ENCODE results near the gene PRKCZ. TPM values are rescaled to one million over a fixed set of nuclear protein-coding genes. Genes with fewer than 3 reads are reported as not detected.

PRKCZ gene
- total and polyA plus RNA-seq, 9 of the 15 experiments (the other 6 are each of a cell fraction or from before 2014, with no cell fraction given), result 0.07 to 3.1 (median 1.3) TPM

GRCh38 chr1:2189459-2190425 is 139.5 kb downstream of the PRKCZ start (continued):
- no peak for TF ChIP-seq TAF15 (IDR thresholded peaks at IDR 0.05; ENCODE audit: low read depth, low read length)
- no peak; a peak in 1 of 4 replicates for TF ChIP-seq NONO (IDR thresholded peaks at IDR 0.05; ENCODE audit: low read depth in 2 of 2, low read length in 1 of 2)
- no peak for TF ChIP-seq ZNF311 (CRISPR knock-in tag; IDR thresholded peaks at IDR 0.05)
- TF ChIP-seq BCLAF1 (IDR thresholded peaks at IDR 0.05; ENCODE audit: borderline replicate concordance in 1 of 2, control insufficient read depth in 1 of 2, low read depth in 2 of 2, low read length in 1 of 2), result no peak
- no peak for TF ChIP-seq PURB (CRISPR knock-in tag; IDR thresholded peaks at IDR 0.05; ENCODE audit: low read depth)
- TF ChIP-seq NFATC3 (IDR thresholded peaks at IDR 0.05), result no peak
- no peak for TF ChIP-seq ZNF583 (CRISPR knock-in tag; IDR thresholded peaks at IDR 0.05)
- no peak for TF ChIP-seq ZNF384 (IDR thresholded peaks at IDR 0.05; ENCODE audit: low read depth, low read length)
- no peak for TF ChIP-seq U2AF2 (optimal IDR thresholded peaks at IDR 0.05; ENCODE audit: low read depth, low read length)
- TF ChIP-seq USF2 (CRISPR knock-in tag; IDR thresholded peaks at IDR 0.05), result 0 out of 2 replicates have a peak, but pooled peaks have one; percentile 0
- no peak for TF ChIP-seq FUS (optimal IDR thresholded peaks at IDR 0.05; ENCODE audit: low read depth, low read length)
- no peak for TF ChIP-seq DEAF1 (CRISPR knock-in tag; IDR thresholded peaks at IDR 0.05)
- no peak for TF ChIP-seq ZNF263 (CRISPR knock-in tag; IDR thresholded peaks at IDR 0.05; ENCODE audit: borderline replicate concordance)
- no peak; the same call in 1 of the 2 replicates for TF ChIP-seq TOE1 (IDR thresholded peaks at IDR 0.05; ENCODE audit: borderline replicate concordance)
- no peak for TF ChIP-seq TOE1 (CRISPR knock-in tag; IDR thresholded peaks at IDR 0.05; ENCODE audit: borderline replicate concordance, low read depth)
- TF ChIP-seq ZNF134 (CRISPR knock-in tag; conservative IDR thresholded peaks at IDR 0.05), result no peak
- TF ChIP-seq HNRNPUL1 (IDR thresholded peaks at IDR 0.05; ENCODE audit: low read length), result no peak
- TF ChIP-seq STAG1 (CRISPR knock-in tag; IDR thresholded peaks at IDR 0.05; ENCODE audit: borderline replicate concordance), result no peak
- peak; percentile 99 for TF ChIP-seq VEZF1 (CRISPR knock-in tag; IDR thresholded peaks at IDR 0.05)
- peak; percentile 46 for TF ChIP-seq SOX6 (IDR thresholded peaks at IDR 0.05)
